Measurements from ENCODE around the gene VTCN1.
"Not testable (repeated sequence)": the region's sequence is repeated elsewhere in the genome, so short reads cannot be mapped to it uniquely, and the experiment has no call there.

Gene VTCN1

GRCh38 chr1:117210831-117211261 is at the start of gene VTCN1:
Gene VTCN1 (minus strand): TSS chr1:117210927. CDS start chr1:117210855, 72 bp downstream.
- DNase-seq = no peak

- DNase-seq = no peak
Measured at GRCh38 chr1:117258791-117259190, 48.1 kb upstream of the VTCN1 start.

GRCh38 chr1:117258075-117258474 is 47.3 kb upstream of the VTCN1 start:
- DNase-seq = not testable (repeated sequence)

- DNase-seq = no peak
Measured at GRCh38 chr1:117257291-117257690, 46.6 kb upstream of the VTCN1 start.

- DNase-seq = no peak
Measured at GRCh38 chr1:117250061-117250606, 39.4 kb upstream of the VTCN1 start.

GRCh38 chr1:117244971-117245370 is 34.2 kb upstream of the VTCN1 start:
- DNase-seq = no peak

GRCh38 chr1:117244306-117244705 is 33.6 kb upstream of the VTCN1 start:
- no peak for DNase-seq

- DNase-seq = no peak
Measured at GRCh38 chr1:117241512-117241911, 30.8 kb upstream of the VTCN1 start.

GRCh38 chr1:117240547-117240946 is 29.8 kb upstream of the VTCN1 start:
- no peak for DNase-seq

GRCh38 chr1:117239467-117239866 is 28.7 kb upstream of the VTCN1 start:
- no peak for DNase-seq

- DNase-seq = no peak
Measured at GRCh38 chr1:117237726-117238381, 27.1 kb upstream of the VTCN1 start.

GRCh38 chr1:117235863-117236465 is 25.2 kb upstream of the VTCN1 start:
- DNase-seq = no peak

- no peak for DNase-seq
Measured at GRCh38 chr1:117232531-117232930, 21.8 kb upstream of the VTCN1 start.

GRCh38 chr1:117231748-117232373 is 21.1 kb upstream of the VTCN1 start:
- no peak for DNase-seq

- DNase-seq = no peak
Measured at GRCh38 chr1:117231312-117231711, 20.6 kb upstream of the VTCN1 start.

GRCh38 chr1:117229217-117229616 is 18.5 kb upstream of the VTCN1 start:
- no peak for DNase-seq

- no peak for DNase-seq
Measured at GRCh38 chr1:117225931-117226330, 15.2 kb upstream of the VTCN1 start.

GRCh38 chr1:117216718-117217117 is 6.0 kb upstream of the VTCN1 start:
- no peak for DNase-seq

GRCh38 chr1:117215733-117216462 is 5.2 kb upstream of the VTCN1 start:
- DNase-seq = no peak

GRCh38 chr1:117215019-117215418 is 4.3 kb upstream of the VTCN1 start:
- DNase-seq = no peak

- no peak for DNase-seq
Measured at GRCh38 chr1:117213046-117213445, 2.3 kb upstream of the VTCN1 start.

- DNase-seq = no peak
Measured at GRCh38 chr1:117210386-117210785, 341 bp downstream of the VTCN1 start.

GRCh38 chr1:117209094-117209493 is 1.6 kb downstream of the VTCN1 start:
- peak; percentile 12 for DNase-seq
